ENCODE data around the gene PLA2G7. TPM values are rescaled to one million over a fixed set of nuclear protein-coding genes. Genes with fewer than 3 reads are reported as not detected.
A peak's percentile ranks its signal among the peaks of the same experiment; 100 is the strongest.

The PLA2G7 gene
- total and polyA plus RNA-seq, 2 of the 8 experiments (the other 6 are each of a cell fraction or from before 2014, with no cell fraction given): 1.5 to 2.2 TPM

DNA sequence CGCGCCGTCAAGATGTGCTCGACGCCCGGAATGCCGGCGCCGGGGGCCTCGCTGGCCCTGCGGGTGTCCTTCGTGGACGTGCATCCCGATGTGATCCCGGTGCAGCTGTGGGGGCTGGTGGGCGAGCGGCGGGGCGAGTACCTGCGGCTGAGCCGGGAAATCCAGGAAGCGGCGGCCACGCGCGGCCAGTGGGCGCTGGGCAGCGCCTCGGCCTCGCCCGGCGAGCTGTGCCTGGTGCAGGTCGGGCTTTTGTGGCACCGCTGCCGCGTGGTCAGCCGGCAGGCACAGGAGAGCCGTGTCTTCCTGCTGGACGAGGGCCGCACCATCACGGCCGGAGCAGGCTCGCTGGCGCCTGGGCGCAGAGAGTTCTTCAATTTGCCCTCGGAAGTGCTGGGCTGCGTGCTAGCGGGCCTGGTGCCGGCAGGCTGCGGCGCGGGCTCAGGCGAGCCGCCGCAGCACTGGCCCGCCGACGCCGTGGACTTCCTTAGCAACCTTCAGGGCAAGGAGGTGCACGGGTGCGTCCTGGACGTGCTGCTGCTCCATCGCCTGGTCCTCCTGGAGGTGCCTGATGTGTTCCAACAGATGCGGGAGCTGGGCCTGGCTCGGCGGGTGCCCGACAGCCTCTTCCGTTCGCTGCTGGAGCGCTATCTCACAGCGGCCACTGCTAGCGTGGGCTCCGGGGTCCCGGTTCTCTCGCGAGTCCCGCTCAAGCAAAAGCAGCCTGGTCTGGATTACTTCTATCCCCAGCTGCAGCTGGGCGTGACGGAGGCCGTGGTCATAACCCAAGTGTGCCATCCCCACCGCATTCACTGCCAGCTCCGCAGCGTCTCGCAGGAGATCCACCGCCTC is 46.8 kb downstream of the PLA2G7 start:
- no peak overlapping the region for H2AFZ ChIP-seq (ENCODE audit: low read length)
- H3K27ac ChIP-seq (ENCODE audit: low read depth, low read length): no peak overlapping the region
- H3K36me3 ChIP-seq (ENCODE audit: control insufficient read depth in 2 of 4, insufficient read depth in 4 of 4, low read length in 3 of 4): no peaks in the 10 kb centered on the region
- no peak overlapping the region for H3K4ac ChIP-seq (replicated peaks; ENCODE audit: insufficient read length, low read depth, low read length)
- H2BK15ac ChIP-seq (ENCODE audit: low read length): no peak overlapping the region
- no peaks in the 10 kb centered on the region for H3K27me3 ChIP-seq (replicated peaks in 1 of 4; ENCODE audit: control insufficient read depth in 3 of 4, extremely low read depth in 1 of 4, insufficient read depth in 3 of 4, low read length in 3 of 4)
- TF ChIP-seq MAFK (IDR thresholded peaks at IDR 0.05; ENCODE audit: low read depth, low read length) (no peak), RAD21 (IDR thresholded peaks at IDR 0.05 in 1 of 2, conservative IDR thresholded peaks at IDR 0.05 in 1 of 2; ENCODE audit: low read depth in 2 of 2, low read length in 2 of 2) (no peak)
- H3K56ac ChIP-seq (replicated peaks; ENCODE audit: insufficient read length, low read depth, low read length): no peak overlapping the region
- H2AK5ac ChIP-seq (ENCODE audit: low read depth, low read length): no peak overlapping the region
- H4K20me1 ChIP-seq (replicated peaks in 1 of 2; ENCODE audit: control insufficient read depth in 1 of 2, insufficient read depth in 2 of 2, low read length in 2 of 2): no peaks in the 10 kb centered on the region
- CTCF ChIA-PET (ENCODE audit: partially characterized antibody): interaction anchor here (3.3 kb wide), 1 partner anchor 11 kb away, joined by 15 read pairs; no protein-coding TSS in a partner anchor
- H2BK120ac ChIP-seq (replicated peaks; ENCODE audit: low read depth, low read length): no peak overlapping the region
- no peaks in the 10 kb centered on the region for H3K79me2 ChIP-seq (ENCODE audit: control insufficient read depth in 1 of 2, insufficient read depth in 2 of 2, low read length in 2 of 2)
- POLR2A ChIA-PET (ENCODE audit: partially characterized antibody): no interaction called here
- no peak overlapping the region for H3K23ac ChIP-seq (ENCODE audit: insufficient read length)
- no peak overlapping the region for H3K14ac ChIP-seq (ENCODE audit: insufficient read length)
- no peak for DNase-seq (ENCODE audit: low read depth in 1 of 2, low spot score in 2 of 2)
- H2BK5ac ChIP-seq (ENCODE audit: low read depth, low read length): no peak overlapping the region
- H3K18ac ChIP-seq (ENCODE audit: extremely low read depth, low read length): no peak overlapping the region
- no peak overlapping the region for H4K5ac ChIP-seq (ENCODE audit: insufficient read length, low read depth, low read length)
- no peak overlapping the region for H3K9ac ChIP-seq (replicated peaks in 1 of 4; ENCODE audit: extremely low read depth in 1 of 4, low read depth in 3 of 4, low read length in 3 of 4)
- H3K79me1 ChIP-seq (ENCODE audit: low read depth, low read length): no peaks in the 10 kb centered on the region
- H3K23me2 ChIP-seq (ENCODE audit: low read depth, low read length): 0 out of 2 replicates have a peak, but pooled peaks cover 2% of the 10 kb centered on the region
- H2BK12ac ChIP-seq (ENCODE audit: low read depth, low read length): no peak overlapping the region
- no peak overlapping the region for H4K91ac ChIP-seq (replicated peaks; ENCODE audit: insufficient read length, low read length)
- no peaks in the 10 kb centered on the region for H3K4me1 ChIP-seq (replicated peaks in 1 of 4; ENCODE audit: control insufficient read depth in 3 of 4, insufficient read depth in 4 of 4, low read length in 3 of 4)
- H3K4me3 ChIP-seq (ENCODE audit: extremely low read depth in 1 of 4, insufficient read depth in 2 of 4, low read depth in 3 of 4, low read length in 4 of 4): no peak overlapping the region
- H2BK20ac ChIP-seq (ENCODE audit: low read length): no peak overlapping the region
- WGBS, 2 experiments (ENCODE audit: extremely low coverage in 1 of 2, insufficient coverage in 1 of 2, insufficient read length in 1 of 2, insufficient replicate concordance in 2 of 2, low coverage in 1 of 2, low lambda C conversion rate in 2 of 2, missing lambda C conversion rate in 1 of 2): 97% methylated on average over 50 of the region's 85 CpGs; no CpG with 5 or more reads in 1 of the 2 experiments
- H3K4me2 ChIP-seq (ENCODE audit: insufficient read depth in 1 of 2, low read depth in 2 of 2, low read length in 2 of 2): no peak overlapping the region
- H3K9me3 ChIP-seq (ENCODE audit: insufficient read depth in 2 of 2, low read depth in 1 of 2, low read length in 1 of 2): no peaks in the 10 kb centered on the region
- FAIRE-seq: no peak
- 0 out of 2 replicates have a peak overlapping the region, but pooled peaks have one; percentile 4 for H4K8ac ChIP-seq (ENCODE audit: extremely low read depth, insufficient read depth, low read length)

All from H1 (cell line).